Activated T-cell treated with anti-CD3 and anti-CD28 coated beads, Interleukin-2, amount 50 U/mL, for 72 hours (primary cell): ENCODE results near the gene FRMD6. TPM values are rescaled to one million over a fixed set of nuclear protein-coding genes. Genes with fewer than 3 reads are reported as not detected.

Source experiments
- ATAC-seq, 2 donors: fragments of 150-1000 bp; cut with Tn5 transposase; replicated peaks in 1 of 2; 2 replicates each; pipeline ENCODE4 v1.10.0; 2021; ENCODE audit warnings: moderate library complexity in 2 of 2, mild to moderate bottlenecking in 1 of 2
- DNase-seq, 2 donors: peaks; one replicate each; pipeline ENCODE4 v3.0.0; 2021 to 2022; ENCODE audit warnings: mixed read lengths in 1 of 2
- H3K27ac Mint-ChIP-seq: one replicate; pipeline ENCODE4 v1.8.0; 2022; ENCODE audit warnings: mild to moderate bottlenecking, moderate library complexity, mixed read lengths
- H3K27me3 Mint-ChIP-seq: one replicate; pipeline ENCODE4 v1.8.0; 2022; ENCODE audit warnings: low read depth, mixed read lengths
- H3K36me3 Mint-ChIP-seq, 2 donors: one replicate each; pipeline ENCODE4 v1.8.0; 2022; ENCODE audit warnings: mixed read lengths in 2 of 2, mild to moderate bottlenecking in 1 of 2; ENCODE audit not compliant: insufficient read depth in 2 of 2
- H3K4me1 Mint-ChIP-seq: one replicate; pipeline ENCODE4 v1.8.0; 2022; ENCODE audit warnings: low read depth, mixed read lengths
- H3K4me3 Mint-ChIP-seq, 2 donors: one replicate each; pipeline ENCODE4 v1.8.0; 2022; ENCODE audit warnings: mild to moderate bottlenecking in 2 of 2, mixed read lengths in 2 of 2, moderate library complexity in 2 of 2
- H3K9me3 Mint-ChIP-seq, 2 donors: one replicate each; pipeline ENCODE4 v1.8.0; 2022; ENCODE audit warnings: mixed read lengths in 2 of 2
- total RNA-seq, 2 donors: library from RNA; stranded (reverse); gene quantifications; one replicate each; pipeline ENCODE4 v1.2.3, GENCODE V29; 2022

The FRMD6 gene
- total RNA-seq = 1 to 10 TPM; 6.5 to 7.7 TPM

DNA sequence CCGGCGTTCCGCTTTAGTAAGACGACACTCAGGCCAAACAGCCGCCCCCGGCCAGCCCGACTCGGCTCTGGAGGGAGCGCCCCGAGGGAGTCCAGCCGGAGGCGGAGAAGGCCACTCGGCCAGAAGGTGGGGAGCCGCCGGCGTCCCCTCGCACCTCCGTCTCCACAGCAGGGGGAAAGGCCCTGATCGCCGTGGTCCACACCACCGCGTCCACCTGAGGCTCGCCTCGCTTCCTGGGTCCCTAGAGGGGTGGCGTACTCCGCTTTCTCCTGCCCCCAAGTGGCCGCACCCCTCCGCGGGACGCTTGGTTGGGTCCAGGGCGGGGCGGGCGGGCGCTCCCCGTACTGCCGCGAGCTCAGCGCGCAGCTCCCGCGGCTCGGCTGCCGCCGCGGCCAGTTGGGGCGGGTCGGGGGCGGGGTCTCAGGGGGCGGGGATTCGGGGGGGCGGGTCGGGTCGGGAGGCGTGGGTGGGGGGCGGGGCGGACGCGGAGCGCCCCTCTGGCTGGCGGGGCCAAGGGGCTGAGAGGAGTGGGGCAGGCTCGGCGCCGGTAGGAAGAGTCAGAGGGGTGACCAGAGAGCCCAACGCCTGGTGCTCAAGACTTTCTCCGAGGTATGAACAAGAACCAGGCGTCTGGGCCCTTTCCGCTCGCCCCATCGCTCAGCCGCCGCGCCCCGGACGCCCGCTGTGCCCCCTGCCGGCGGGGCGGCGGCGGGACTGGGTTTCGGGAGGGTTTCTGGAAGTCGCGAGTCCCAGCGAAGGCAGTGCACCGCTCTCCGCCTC is at the start of gene FRMD6:
TSS of gene FRMD6 (plus strand) at position 523 of the 780 bp plus-strand sequence. CDS start 37,927 bp downstream, outside the sequence.
- no peaks in the 10 kb centered on the region for H3K36me3 Mint-ChIP-seq
- H3K27me3 Mint-ChIP-seq = no peaks in the 10 kb centered on the region
- H3K9me3 Mint-ChIP-seq = no peaks in the 10 kb centered on the region
- H3K27ac Mint-ChIP-seq = peak within 1 kb of the TSS; percentile 75
- peaks cover 33% of the 10 kb centered on the region for H3K4me1 Mint-ChIP-seq
- H3K4me3 Mint-ChIP-seq = peak within 1 kb of the TSS; percentile 89 to 94
- DNase-seq = peak; percentile 81 to 82
- peak; percentile 82 to 83 for ATAC-seq

DNA sequence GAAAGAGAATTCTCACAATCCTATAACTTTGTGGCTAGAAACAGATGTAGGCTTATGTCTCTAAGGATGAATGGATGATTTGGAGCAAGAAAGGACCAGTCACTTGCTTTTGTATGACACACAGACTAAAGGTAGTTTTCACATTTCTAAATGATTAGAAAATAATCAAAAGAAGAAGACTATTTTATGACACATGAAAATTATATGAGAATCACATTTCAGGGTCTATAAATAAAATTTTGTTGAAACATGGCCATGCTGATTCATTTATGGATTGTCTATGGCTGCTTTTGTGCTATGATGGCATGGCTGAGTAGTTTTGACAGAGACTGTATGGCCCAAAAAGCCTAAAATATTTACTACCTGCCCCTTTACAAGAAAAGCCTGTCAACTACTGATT is 49.4 kb upstream of the FRMD6 start:
- no peak for ATAC-seq

DNA sequence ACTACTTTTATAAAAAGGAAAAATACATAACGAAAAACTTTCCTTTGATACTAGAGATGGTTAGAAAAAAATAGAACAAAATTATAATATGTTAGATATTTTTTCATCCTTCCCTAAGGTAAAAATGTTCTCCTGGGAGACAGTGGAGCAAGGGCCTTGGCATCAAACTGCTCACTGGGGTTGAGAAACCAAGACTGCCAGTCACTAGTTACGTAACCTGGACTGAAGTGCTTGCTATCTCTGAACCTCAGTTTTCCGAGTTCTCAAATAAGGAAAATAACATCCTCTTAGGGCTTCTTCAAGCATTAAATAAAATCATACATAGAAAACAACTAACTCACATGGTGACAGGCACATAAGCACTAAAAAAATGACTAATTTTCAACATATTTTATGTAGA is 48.2 kb upstream of the FRMD6 start:
- no peaks in the 10 kb centered on the region for H3K9me3 Mint-ChIP-seq
- ATAC-seq (no peak), DNase-seq (no peak)
- H3K4me3 Mint-ChIP-seq = no peak overlapping the region
- no peaks in the 10 kb centered on the region for H3K36me3 Mint-ChIP-seq
- H3K27ac Mint-ChIP-seq = peak overlapping the region; percentile 24
- peaks cover 10% of the 10 kb centered on the region for H3K27me3 Mint-ChIP-seq
- no peaks in the 10 kb centered on the region for H3K4me1 Mint-ChIP-seq

More for the DNA sequence above, 49.4 kb upstream of the FRMD6 start:
- H3K4me3 Mint-ChIP-seq = no peak overlapping the region
- H3K27ac Mint-ChIP-seq = no peak overlapping the region
- no peak for DNase-seq
- H3K36me3 Mint-ChIP-seq = no peaks in the 10 kb centered on the region
- H3K4me1 Mint-ChIP-seq = no peaks in the 10 kb centered on the region
- H3K9me3 Mint-ChIP-seq = no peaks in the 10 kb centered on the region
- peaks cover 7% of the 10 kb centered on the region for H3K27me3 Mint-ChIP-seq

- no peaks in the 10 kb centered on the region for H3K9me3 Mint-ChIP-seq
- H3K36me3 Mint-ChIP-seq = no peaks in the 10 kb centered on the region
- H3K4me3 Mint-ChIP-seq = no peak overlapping the region
- H3K27ac Mint-ChIP-seq = no peak overlapping the region
- no peak for ATAC-seq
- H3K4me1 Mint-ChIP-seq = no peaks in the 10 kb centered on the region
- peaks cover 16% of the 10 kb centered on the region for H3K27me3 Mint-ChIP-seq
- DNase-seq = no peak
These were observed 47.6 kb upstream of the FRMD6 start for GRCh38 chr14:51604073-51604472.

DNA sequence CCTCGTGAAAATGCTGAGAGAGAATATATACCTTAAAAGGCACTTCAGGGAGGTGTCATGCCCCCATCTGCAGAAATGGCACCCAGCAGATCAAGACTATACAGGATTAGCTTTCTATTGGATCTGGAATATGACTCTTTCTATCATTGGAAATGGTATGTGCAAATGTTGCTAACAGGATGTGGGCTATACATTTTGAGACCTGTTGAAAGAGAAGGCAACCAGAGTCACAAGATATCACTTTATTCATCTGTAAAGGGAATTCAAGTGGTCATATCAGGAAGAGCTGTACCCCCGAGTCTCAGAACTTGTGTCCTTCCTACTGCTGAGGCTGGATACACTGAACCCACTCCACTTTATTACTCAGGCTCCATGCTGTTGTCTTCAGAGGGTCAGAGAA is 46.1 kb upstream of the FRMD6 start:
- H3K27ac Mint-ChIP-seq = no peak overlapping the region

DNA sequence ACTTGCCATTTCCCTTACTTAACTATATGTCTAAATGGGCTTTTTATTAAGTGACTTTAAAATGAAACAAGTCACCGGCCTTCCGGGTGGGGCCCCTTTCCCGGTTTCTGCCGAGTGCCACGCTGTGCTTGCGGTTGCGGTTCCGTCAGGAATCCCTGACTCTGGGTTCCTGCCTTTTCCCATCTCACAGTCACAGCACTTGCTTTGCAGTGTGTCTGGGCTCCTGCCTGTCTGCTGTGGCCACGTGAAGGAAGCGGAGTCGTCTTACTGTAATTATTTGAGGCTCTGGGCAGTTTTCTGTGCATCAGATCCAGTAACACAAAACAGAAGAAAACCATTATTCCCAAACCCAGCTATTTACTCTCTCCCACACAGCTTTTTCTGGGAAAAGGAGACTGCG is 44.0 kb upstream of the FRMD6 start:
- H3K4me3 Mint-ChIP-seq = no peak overlapping the region
- H3K9me3 Mint-ChIP-seq = no peaks in the 10 kb centered on the region
- peaks cover 11% of the 10 kb centered on the region for H3K4me1 Mint-ChIP-seq
- ATAC-seq (no peak), DNase-seq (no peak)
- no peak overlapping the region for H3K27ac Mint-ChIP-seq
- peaks cover 14% of the 10 kb centered on the region for H3K27me3 Mint-ChIP-seq
- H3K36me3 Mint-ChIP-seq = no peaks in the 10 kb centered on the region

More for the DNA sequence above, 46.1 kb upstream of the FRMD6 start:
- H3K4me1 Mint-ChIP-seq = no peaks in the 10 kb centered on the region
- no peaks in the 10 kb centered on the region for H3K9me3 Mint-ChIP-seq
- H3K36me3 Mint-ChIP-seq = no peaks in the 10 kb centered on the region
- no peak overlapping the region for H3K4me3 Mint-ChIP-seq
- DNase-seq (no peak), ATAC-seq (no peak)
- peaks cover 14% of the 10 kb centered on the region for H3K27me3 Mint-ChIP-seq

DNA sequence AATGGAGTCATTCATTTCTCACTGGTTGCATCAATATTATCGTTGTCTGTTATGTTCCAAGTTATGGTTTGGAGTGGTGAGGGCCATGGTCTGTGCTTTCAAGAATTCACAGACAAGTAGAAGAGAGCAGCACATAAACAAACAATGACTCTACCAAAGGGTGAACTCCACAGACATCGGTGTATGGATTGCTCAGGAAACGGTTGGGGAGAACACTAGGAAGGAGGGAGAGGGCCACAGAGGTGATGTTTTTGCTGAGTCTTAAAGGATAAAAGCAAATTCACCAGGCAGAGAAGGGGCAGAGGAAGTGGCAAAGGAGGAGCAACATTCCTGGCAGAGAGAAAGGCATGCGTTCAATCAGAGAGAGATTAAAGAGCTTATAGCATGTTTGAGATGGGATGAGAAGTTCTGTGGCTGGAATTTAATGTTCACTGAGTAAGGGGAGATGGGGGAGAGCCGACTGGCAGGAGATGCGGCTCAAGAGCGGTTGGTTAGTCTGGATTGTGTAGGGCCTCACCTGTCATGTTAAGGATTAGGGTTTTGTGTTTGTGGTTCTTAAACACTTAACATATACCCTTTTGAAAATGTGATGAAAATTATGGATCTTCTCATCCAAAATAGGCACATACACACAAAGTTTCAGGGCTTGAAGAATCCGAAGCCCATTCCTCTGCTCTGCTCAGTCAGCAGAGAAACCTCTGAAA is 42.3 kb upstream of the FRMD6 start:
- Mint-ChIP-seq H3K27me3 (peaks cover 14% of the 10 kb centered on the region), H3K27ac (no peak overlapping the region)
- DNase-seq = no peak

DNA sequence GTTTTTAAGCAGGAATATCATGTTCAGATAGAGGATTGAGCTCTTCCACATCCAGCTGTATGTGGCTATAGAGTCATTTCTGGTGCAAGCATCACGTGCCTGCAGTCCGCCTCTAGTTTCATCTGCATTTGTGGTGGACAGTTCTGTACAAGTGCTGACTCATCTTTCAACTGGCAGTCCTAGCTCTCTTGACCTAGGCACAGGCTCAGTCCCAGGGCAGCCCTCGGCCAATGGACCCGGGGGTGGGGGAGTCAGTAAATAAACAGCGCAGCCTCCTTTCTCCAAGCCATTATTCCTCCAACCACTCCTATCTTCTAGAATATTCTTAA is 41.8 kb upstream of the FRMD6 start:
- Mint-ChIP-seq H3K27me3 (peaks cover 14% of the 10 kb centered on the region), H3K27ac (no peak overlapping the region), H3K9me3 (no peaks in the 10 kb centered on the region), H3K4me1 (peaks cover 22% of the 10 kb centered on the region), H3K4me3 (no peak overlapping the region), H3K36me3 (no peaks in the 10 kb centered on the region)
- no peak for ATAC-seq
- DNase-seq = no peak

More for the DNA sequence above, 42.3 kb upstream of the FRMD6 start:
- no peaks in the 10 kb centered on the region for H3K36me3 Mint-ChIP-seq
- ATAC-seq = no peak
- H3K4me1 Mint-ChIP-seq = peaks cover 18% of the 10 kb centered on the region
- H3K9me3 Mint-ChIP-seq = no peaks in the 10 kb centered on the region
- no peak overlapping the region for H3K4me3 Mint-ChIP-seq

DNA sequence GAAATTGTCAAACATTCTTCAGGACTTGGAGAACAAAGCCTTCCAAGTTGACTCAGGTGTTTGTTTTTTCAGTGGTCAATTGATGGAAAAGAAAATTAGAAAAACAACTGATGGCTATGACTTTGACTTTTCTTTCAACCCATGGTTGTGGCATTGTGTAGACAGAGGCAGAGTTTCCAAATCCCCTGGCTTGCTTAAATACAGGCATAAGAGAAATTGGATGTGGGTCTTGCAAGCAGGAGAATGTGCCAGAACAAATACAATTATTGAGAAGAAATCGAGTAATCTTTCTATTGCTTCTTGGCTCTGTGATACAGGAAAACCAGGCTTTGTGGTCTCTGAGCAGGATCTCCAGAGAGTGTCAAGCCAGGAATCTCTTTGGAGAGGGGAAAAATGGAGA is 40.9 kb upstream of the FRMD6 start:
- ATAC-seq = no peak
- peaks cover 14% of the 10 kb centered on the region for H3K27me3 Mint-ChIP-seq
- no peak overlapping the region for H3K27ac Mint-ChIP-seq
- no peaks in the 10 kb centered on the region for H3K9me3 Mint-ChIP-seq
- peaks cover 24% of the 10 kb centered on the region for H3K4me1 Mint-ChIP-seq
- DNase-seq = no peak
- H3K4me3 Mint-ChIP-seq = no peak overlapping the region
- no peaks in the 10 kb centered on the region for H3K36me3 Mint-ChIP-seq

DNA sequence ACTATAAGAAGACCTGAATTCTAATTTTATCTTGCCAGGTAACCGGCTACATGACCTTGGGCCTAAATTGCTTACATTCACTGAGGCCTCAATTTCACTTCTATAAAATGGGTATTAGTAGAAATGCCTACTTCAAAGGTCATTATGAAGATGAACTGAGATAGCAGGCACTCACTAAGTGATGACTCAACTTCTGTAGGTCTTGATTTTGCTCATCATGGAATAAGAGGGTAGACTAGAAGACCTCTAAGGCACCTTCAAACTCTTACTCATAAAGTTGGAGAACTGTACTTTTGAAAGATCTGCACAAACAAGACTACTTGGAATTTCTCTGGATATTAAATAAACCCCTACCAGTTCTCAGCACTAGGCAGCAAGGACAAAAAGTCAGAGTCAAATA is 39.3 kb upstream of the FRMD6 start:
- ATAC-seq (peak; percentile 71 to 79), DNase-seq (no peak)
- Mint-ChIP-seq H3K9me3 (no peaks in the 10 kb centered on the region), H3K4me1 (peaks cover 24% of the 10 kb centered on the region), H3K4me3 (peak overlapping the region in 1 of 2 donors; percentile 1), H3K27me3 (peaks cover 14% of the 10 kb centered on the region), H3K36me3 (no peaks in the 10 kb centered on the region), H3K27ac (peak overlapping the region; percentile 56)

DNA sequence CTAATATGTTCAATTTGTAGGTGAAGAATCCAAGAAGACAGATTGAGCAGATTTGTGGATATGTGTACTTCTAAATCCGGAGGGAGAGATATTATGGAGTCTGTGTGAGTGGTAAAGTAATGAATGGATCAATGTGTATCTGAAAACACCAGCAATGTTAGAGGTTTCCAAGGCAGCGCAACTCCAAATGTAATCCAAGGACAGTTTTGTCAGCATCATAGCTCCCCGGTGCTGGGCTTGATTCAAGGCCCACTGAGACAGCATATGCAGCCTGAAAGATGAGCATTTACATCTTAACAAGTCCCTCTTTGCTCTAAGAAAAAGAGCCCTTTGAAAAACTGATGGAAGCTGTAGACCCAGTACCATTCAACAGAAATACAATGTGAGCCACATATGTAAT is 38.3 kb upstream of the FRMD6 start:
- Mint-ChIP-seq H3K27ac (no peak overlapping the region), H3K36me3 (no peaks in the 10 kb centered on the region), H3K9me3 (no peaks in the 10 kb centered on the region), H3K4me1 (peaks cover 24% of the 10 kb centered on the region), H3K4me3 (no peak overlapping the region), H3K27me3 (peaks cover 12% of the 10 kb centered on the region)
- DNase-seq (no peak), ATAC-seq (no peak)

GRCh38 chr14:51614707-51615106 is 37.0 kb upstream of the FRMD6 start:
- H3K9me3 Mint-ChIP-seq = no peaks in the 10 kb centered on the region
- no peaks in the 10 kb centered on the region for H3K27me3 Mint-ChIP-seq
- H3K36me3 Mint-ChIP-seq = no peaks in the 10 kb centered on the region
- peak; percentile 83 to 86 for ATAC-seq
- no peak overlapping the region for H3K27ac Mint-ChIP-seq
- DNase-seq = no peak
- H3K4me1 Mint-ChIP-seq = peaks cover 24% of the 10 kb centered on the region
- H3K4me3 Mint-ChIP-seq = no peak overlapping the region

DNA sequence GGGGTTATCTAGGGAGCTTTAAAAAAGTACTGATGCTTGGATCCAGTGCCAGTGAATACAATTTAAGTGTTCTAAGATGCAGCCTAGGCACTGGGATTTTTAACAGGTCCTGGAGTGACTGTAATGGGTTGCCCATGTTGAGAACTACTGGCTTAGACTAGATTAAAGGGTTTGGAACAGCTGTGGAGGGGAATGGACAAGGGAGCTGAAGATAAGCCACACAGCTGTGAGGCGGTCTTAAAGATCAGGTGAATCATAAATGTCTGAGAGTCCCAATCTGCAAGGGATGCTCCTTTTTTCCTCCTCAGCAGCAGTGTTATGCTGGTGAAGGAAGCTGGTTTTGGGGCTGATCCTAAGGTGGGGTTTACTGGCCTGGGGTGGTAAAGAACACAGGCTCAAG is 35.5 kb upstream of the FRMD6 start:
- H3K9me3 Mint-ChIP-seq = no peaks in the 10 kb centered on the region
- DNase-seq (no peak), ATAC-seq (no peak)
- H3K4me3 Mint-ChIP-seq = no peak overlapping the region
- H3K27ac Mint-ChIP-seq = no peak overlapping the region
- no peaks in the 10 kb centered on the region for H3K36me3 Mint-ChIP-seq
- peaks cover 24% of the 10 kb centered on the region for H3K4me1 Mint-ChIP-seq
- H3K27me3 Mint-ChIP-seq = no peaks in the 10 kb centered on the region
